SJCRH30 (cell line): ENCODE data around the gene CEMIP. TPM values are rescaled to one million over a fixed set of nuclear protein-coding genes. Genes with fewer than 3 reads are reported as not detected.

Experiments used
- DNase-seq, 2 experiments: peaks; one replicate each; pipeline ENCODE4 v3.0.0-alpha.2; 2015 to 2020
- H3K27ac ChIP-seq: fragments of 250-450 bp; sonication (Bioruptor Pico); 2 replicates; pipeline ENCODE4 v1.5.1; 2020; ENCODE audit warnings: mild to moderate bottlenecking, moderate library complexity
- H3K27me3 ChIP-seq: fragments of 250-450 bp; sonication (Bioruptor Pico); 2 replicates; pipeline ENCODE4 v1.5.1; 2020; ENCODE audit warnings: mild to moderate bottlenecking, moderate library complexity
- H3K36me3 ChIP-seq: fragments of 250-450 bp; sonication (Bioruptor Pico); 2 replicates; pipeline ENCODE4 v1.5.1; 2020; ENCODE audit warnings: mild to moderate bottlenecking, moderate library complexity
- H3K4me1 ChIP-seq: fragments of 250-450 bp; sonication (Bioruptor Pico); 2 replicates; pipeline ENCODE4 v1.5.1; 2020; ENCODE audit warnings: mild to moderate bottlenecking, moderate library complexity
- H3K4me3 ChIP-seq: fragments of 250-450 bp; sonication (Bioruptor Pico); 2 replicates; pipeline ENCODE4 v1.5.1; 2020; ENCODE audit warnings: mild to moderate bottlenecking, moderate library complexity
- H3K9me3 ChIP-seq: fragments of 250-450 bp; sonication (Bioruptor Pico); replicated peaks from 2 replicates; pipeline ENCODE4 v1.5.1; 2020; ENCODE audit warnings: mild to moderate bottlenecking, moderate library complexity
- total RNA-seq: library from RNA; depleted of rRNA; stranded (reverse); fragments of >200 nt; shearing (Covaris generic); gene quantifications from 2 replicates; pipeline ENCODE4 v1.2.3, GENCODE V29; 2014

CEMIP gene
- total RNA-seq, 1 experiment from 2014 or later: 0.20 TPM

GRCh38 chr15:80969316-80969715 lies 190.1 kb downstream of the CEMIP start:
- no peak for DNase-seq
- Histone ChIP-seq H3K4me3 (no peak overlapping the region), H3K4me1 (peaks cover 8% of the 10 kb centered on the region), H3K36me3 (peaks cover 6% of the 10 kb centered on the region; the same call in 1 of the 2 replicates), H3K27ac (no peak overlapping the region), H3K9me3 (no peaks in the 10 kb centered on the region), H3K27me3 (no peaks in the 10 kb centered on the region)

GRCh38 chr15:80970018-80970657 lies 191.0 kb downstream of the CEMIP start:
- H3K4me3 ChIP-seq: no peak overlapping the region
- no peak overlapping the region for H3K27ac ChIP-seq
- peaks cover 8% of the 10 kb centered on the region for H3K4me1 ChIP-seq
- H3K36me3 ChIP-seq: peaks cover 6% of the 10 kb centered on the region; the same call in 1 of the 2 replicates
- H3K27me3 ChIP-seq: no peaks in the 10 kb centered on the region
- DNase-seq: peak; percentile 36 to 75
- H3K9me3 ChIP-seq: no peaks in the 10 kb centered on the region

- H3K27me3 ChIP-seq: no peaks in the 10 kb centered on the region
- peaks cover 6% of the 10 kb centered on the region; the same call in 1 of the 2 replicates for H3K36me3 ChIP-seq
- DNase-seq: no peak
- H3K9me3 ChIP-seq: no peaks in the 10 kb centered on the region
- H3K4me1 ChIP-seq: peaks cover 8% of the 10 kb centered on the region
- H3K27ac ChIP-seq: no peak overlapping the region
- H3K4me3 ChIP-seq: no peak overlapping the region
These were observed 191.5 kb downstream of the CEMIP start for GRCh38 chr15:80970658-80971057.

GRCh38 chr15:80971143-80971542 lies 192.0 kb downstream of the CEMIP start:
- DNase-seq: no peak
- no peak overlapping the region for H3K4me3 ChIP-seq

GRCh38 chr15:80972276-80972675 lies 193.1 kb downstream of the CEMIP start:
- no peak overlapping the region for H3K27ac ChIP-seq
- peaks cover 7% of the 10 kb centered on the region for H3K4me1 ChIP-seq
- peaks cover 6% of the 10 kb centered on the region; the same call in 1 of the 2 replicates for H3K36me3 ChIP-seq
- no peaks in the 10 kb centered on the region for H3K9me3 ChIP-seq
- H3K27me3 ChIP-seq: no peaks in the 10 kb centered on the region
- no peak overlapping the region for H3K4me3 ChIP-seq
- DNase-seq: no peak

More at GRCh38 chr15:80971143-80971542, 192.0 kb downstream of the CEMIP start:
- H3K9me3 ChIP-seq: no peaks in the 10 kb centered on the region
- peaks cover 6% of the 10 kb centered on the region; the same call in 1 of the 2 replicates for H3K36me3 ChIP-seq
- peaks cover 8% of the 10 kb centered on the region for H3K4me1 ChIP-seq
- H3K27me3 ChIP-seq: no peaks in the 10 kb centered on the region
- no peak overlapping the region for H3K27ac ChIP-seq

GRCh38 chr15:80974914-80975313 lies 195.7 kb downstream of the CEMIP start:
- Histone ChIP-seq H3K36me3 (peaks cover 19% of the 10 kb centered on the region), H3K27ac (no peak overlapping the region), H3K4me3 (no peak overlapping the region), H3K4me1 (no peaks in the 10 kb centered on the region), H3K9me3 (no peaks in the 10 kb centered on the region), H3K27me3 (no peaks in the 10 kb centered on the region)
- DNase-seq: no peak

GRCh38 chr15:80976851-80977250 lies 197.7 kb downstream of the CEMIP start:
- no peak for DNase-seq
- Histone ChIP-seq H3K9me3 (no peaks in the 10 kb centered on the region), H3K36me3 (peaks cover 25% of the 10 kb centered on the region), H3K27ac (no peak overlapping the region), H3K4me3 (no peak overlapping the region), H3K4me1 (no peaks in the 10 kb centered on the region), H3K27me3 (no peaks in the 10 kb centered on the region)

- Histone ChIP-seq H3K27ac (no peak overlapping the region), H3K27me3 (no peaks in the 10 kb centered on the region), H3K4me1 (no peaks in the 10 kb centered on the region), H3K9me3 (no peaks in the 10 kb centered on the region), H3K36me3 (peaks cover 29% of the 10 kb centered on the region), H3K4me3 (no peak overlapping the region)
- DNase-seq: peak; percentile 25 to 44
These were observed 198.5 kb downstream of the CEMIP start for GRCh38 chr15:80977627-80978036.

GRCh38 chr15:80978685-80979329 lies 199.6 kb downstream of the CEMIP start:
- Histone ChIP-seq H3K27ac (no peak overlapping the region), H3K4me1 (no peaks in the 10 kb centered on the region), H3K4me3 (no peak overlapping the region), H3K27me3 (no peaks in the 10 kb centered on the region), H3K36me3 (peaks cover 26% of the 10 kb centered on the region), H3K9me3 (no peaks in the 10 kb centered on the region)
- no peak for DNase-seq

GRCh38 chr15:80979538-80980200 lies 200.5 kb downstream of the CEMIP start:
- H3K36me3 ChIP-seq: peaks cover 26% of the 10 kb centered on the region
- H3K4me3 ChIP-seq: no peak overlapping the region
- DNase-seq: no peak
- H3K27me3 ChIP-seq: no peaks in the 10 kb centered on the region
- no peaks in the 10 kb centered on the region for H3K9me3 ChIP-seq
- H3K27ac ChIP-seq: no peak overlapping the region
- no peaks in the 10 kb centered on the region for H3K4me1 ChIP-seq

- H3K4me3 ChIP-seq: no peak overlapping the region
- H3K27ac ChIP-seq: no peak overlapping the region
- no peaks in the 10 kb centered on the region for H3K4me1 ChIP-seq
- H3K27me3 ChIP-seq: no peaks in the 10 kb centered on the region
- no peak for DNase-seq
- no peaks in the 10 kb centered on the region for H3K9me3 ChIP-seq
- H3K36me3 ChIP-seq: peaks cover 26% of the 10 kb centered on the region
These were observed 203.0 kb downstream of the CEMIP start for GRCh38 chr15:80982205-80982604.

GRCh38 chr15:80982839-80983238 lies 203.7 kb downstream of the CEMIP start:
- H3K27ac ChIP-seq: no peak overlapping the region
- H3K27me3 ChIP-seq: no peaks in the 10 kb centered on the region
- H3K36me3 ChIP-seq: peaks cover 26% of the 10 kb centered on the region
- H3K4me3 ChIP-seq: no peak overlapping the region
- no peak for DNase-seq
- H3K9me3 ChIP-seq: no peaks in the 10 kb centered on the region
- H3K4me1 ChIP-seq: no peaks in the 10 kb centered on the region

- Histone ChIP-seq H3K4me3 (no peak overlapping the region), H3K36me3 (peaks cover 11% of the 10 kb centered on the region), H3K9me3 (no peaks in the 10 kb centered on the region), H3K4me1 (no peaks in the 10 kb centered on the region; the same call in 1 of the 2 replicates), H3K27ac (no peak overlapping the region), H3K27me3 (no peaks in the 10 kb centered on the region)
- DNase-seq: no peak
These were observed 205.7 kb downstream of the CEMIP start for GRCh38 chr15:80984856-80985255.

- Histone ChIP-seq H3K27me3 (no peaks in the 10 kb centered on the region), H3K9me3 (no peaks in the 10 kb centered on the region), H3K27ac (no peak overlapping the region), H3K4me1 (no peaks in the 10 kb centered on the region; the same call in 1 of the 2 replicates), H3K36me3 (peaks cover 5% of the 10 kb centered on the region; the same call in 1 of the 2 replicates), H3K4me3 (no peak overlapping the region)
- DNase-seq: no peak
These were observed 206.8 kb downstream of the CEMIP start for GRCh38 chr15:80985981-80986380.

GRCh38 chr15:80986487-80986886 lies 207.3 kb downstream of the CEMIP start:
- no peaks in the 10 kb centered on the region; the same call in 1 of the 2 replicates for H3K4me1 ChIP-seq
- no peaks in the 10 kb centered on the region for H3K9me3 ChIP-seq
- no peaks in the 10 kb centered on the region for H3K27me3 ChIP-seq
- no peak overlapping the region for H3K4me3 ChIP-seq
- no peak for DNase-seq
- no peak overlapping the region for H3K27ac ChIP-seq
- H3K36me3 ChIP-seq: peaks cover 5% of the 10 kb centered on the region; the same call in 1 of the 2 replicates
